AG09319 (cell line): ENCODE results near the gene RBM14.
A peak's percentile ranks its signal among the peaks of the same experiment; 100 is the strongest.

Source experiments
- DNase-seq: peaks from one replicate; pipeline ENCODE4 v3.0.0-alpha.2; 2010; ENCODE audit warnings: low read depth; ENCODE audit errors: extremely low read depth
- CTCF ChIP-seq: IDR thresholded peaks from 2 replicates; pipeline ENCODE4 v1.5.1; 2011; ENCODE audit warnings: low read depth, mild to moderate bottlenecking, inconsistent platforms, low read length, moderate library complexity

The RBM14 gene

GRCh38 chr11:66617155-66617834 lies 865 bp downstream of the RBM14 start:
- TF ChIP-seq CTCF = no peak
- no peak for DNase-seq

- TF ChIP-seq CTCF = no peak
- DNase-seq = peak; percentile 24
Observed at GRCh38 chr11:66619080-66619554, 2.7 kb downstream of the RBM14 start.

- no peak for TF ChIP-seq CTCF
- DNase-seq = no peak
Observed at GRCh38 chr11:66624450-66624849, 8.0 kb downstream of the RBM14 start.

- no peak for DNase-seq
- no peak for TF ChIP-seq CTCF
Observed at GRCh38 chr11:66625041-66625751, 8.8 kb downstream of the RBM14 start.

GRCh38 chr11:66625752-66626149 lies 9.3 kb downstream of the RBM14 start:
- TF ChIP-seq CTCF = no peak
- DNase-seq = no peak

- TF ChIP-seq CTCF = no peak
- DNase-seq = no peak
Observed at GRCh38 chr11:66626382-66626781, 10.0 kb downstream of the RBM14 start.

- DNase-seq = no peak
- TF ChIP-seq CTCF = no peak
Observed at GRCh38 chr11:66626926-66627325, 10.5 kb downstream of the RBM14 start.
